PFSK-1 (cell line): ENCODE results near the gene BICD2.

Experiments used
- FOXP2 ChIP-seq: optimal IDR thresholded peaks from 2 replicates; pipeline ENCODE3; 2011; ENCODE audit warnings: borderline replicate concordance, control low read depth, inconsistent platforms; ENCODE audit not compliant: insufficient read depth; ENCODE audit errors: extremely low read length, extremely low read depth
- POLR2AphosphoS5 ChIP-seq: IDR thresholded peaks from 2 replicates; pipeline ENCODE4 v1.6.1; 2012; ENCODE audit warnings: low read depth, mild to moderate bottlenecking, control low read depth, low read length, moderate library complexity
- REST ChIP-seq, 2 experiments: IDR thresholded peaks; 2 replicates each; pipeline versions ENCODE4 v1.6.1 to v1.8.0; 2011 to 2012; ENCODE audit warnings: low read depth in 2 of 2, low read length in 2 of 2, control low read depth in 1 of 2, inconsistent platforms in 1 of 2, mild to moderate bottlenecking in 1 of 2, moderate library complexity in 1 of 2; ENCODE audit not compliant: insufficient read depth in 1 of 2
- SIN3A ChIP-seq: IDR thresholded peaks from 2 replicates; pipeline ENCODE4 v1.6.1; 2012; ENCODE audit warnings: mild to moderate bottlenecking, low read length, moderate library complexity, borderline replicate concordance; ENCODE audit not compliant: insufficient read depth
- TAF1 ChIP-seq: IDR thresholded peaks from 2 replicates; pipeline ENCODE4 v1.6.1; 2012; ENCODE audit warnings: low read length, control low read depth, borderline replicate concordance; ENCODE audit not compliant: insufficient read depth

BICD2 gene

GRCh38 chr9:92762781-92763708, 1.6 kb downstream of the BICD2 start:
- TF ChIP-seq POLR2AphosphoS5 = no peak
- TF ChIP-seq FOXP2 = no peak
- no peak for TF ChIP-seq SIN3A
- TF ChIP-seq REST (IDR thresholded peaks at IDR 0.05; ENCODE audit: insufficient read depth in 1 of 2, low read depth in 2 of 2, low read length in 2 of 2) = no peak
- no peak for TF ChIP-seq TAF1

- TF ChIP-seq REST (IDR thresholded peaks at IDR 0.05; ENCODE audit: insufficient read depth in 1 of 2, low read depth in 2 of 2, low read length in 2 of 2) (no peak), POLR2AphosphoS5 (no peak), SIN3A (no peak), FOXP2 (no peak), TAF1 (no peak)
Measured at GRCh38 chr9:92762196-92762595, 2.4 kb downstream of the BICD2 start.

GRCh38 chr9:92761686-92762085, 2.9 kb downstream of the BICD2 start:
- no peak for TF ChIP-seq REST (IDR thresholded peaks at IDR 0.05; ENCODE audit: insufficient read depth in 1 of 2, low read depth in 2 of 2, low read length in 2 of 2)
- no peak for TF ChIP-seq POLR2AphosphoS5
- TF ChIP-seq FOXP2 = no peak
- no peak for TF ChIP-seq TAF1

GRCh38 chr9:92760494-92760893, 4.1 kb downstream of the BICD2 start:
- TF ChIP-seq SIN3A (no peak), TAF1 (no peak), POLR2AphosphoS5 (no peak)

GRCh38 chr9:92760070-92760469, 4.6 kb downstream of the BICD2 start:
- TF ChIP-seq SIN3A (no peak), TAF1 (no peak), POLR2AphosphoS5 (no peak), FOXP2 (no peak), REST (IDR thresholded peaks at IDR 0.05; ENCODE audit: insufficient read depth in 1 of 2, low read depth in 2 of 2, low read length in 2 of 2) (no peak)
